Measurements from ENCODE around the gene TNNT3. TPM values are rescaled to one million over a fixed set of nuclear protein-coding genes. Genes with fewer than 3 reads are reported as not detected.

Gene TNNT3
- total RNA-seq, 2 donors from 2014 or later, result 0.72 TPM; not detected in 1

GRCh38 chr11:1987024-1987423 is 67.5 kb downstream of the TNNT3 start:
- no peaks in the 10 kb centered on the region for H3K4me1 ChIP-seq
- no peaks in the 10 kb centered on the region for H3K27me3 ChIP-seq
- H3K27ac ChIP-seq, result no peak overlapping the region
- DNase-seq, result no peak
- H3K4me3 ChIP-seq, result no peak overlapping the region
- no peaks in the 10 kb centered on the region for H3K36me3 ChIP-seq
- intact Hi-C loops (cut with DNase I), result no loop called here
- no peak overlapping the region for H3K9ac ChIP-seq (ENCODE audit: low read depth in 2 of 2, low read length in 2 of 2)
- no peaks in the 10 kb centered on the region for H3K9me3 ChIP-seq
- no peak for TF ChIP-seq CTCF (IDR thresholded peaks at IDR 0.05)

GRCh38 chr11:1988174-1988573 is 68.7 kb downstream of the TNNT3 start:
- no peak for DNase-seq
- Histone ChIP-seq H3K27ac (no peak overlapping the region), H3K4me3 (no peak overlapping the region), H3K9ac (ENCODE audit: low read depth in 2 of 2, low read length in 2 of 2) (no peak overlapping the region), H3K27me3 (no peaks in the 10 kb centered on the region), H3K36me3 (no peaks in the 10 kb centered on the region), H3K9me3 (no peaks in the 10 kb centered on the region), H3K4me1 (no peaks in the 10 kb centered on the region)
- intact Hi-C loops (cut with DNase I), result no loop called here
- no peak for TF ChIP-seq CTCF (IDR thresholded peaks at IDR 0.05)

Small RNA genes within 50 kb of the gene (microRNA-seq; reads per million reads assigned to microRNA genes)
- gene MIR7847, result not detected

Other genes with a start within 250 kb of the TNNT3 start
- gene KRTAP5-6, start 222.5 kb upstream of the TNNT3 start, total RNA-seq, result not detected
- gene IFITM10, start 169.1 kb upstream of the TNNT3 start, total RNA-seq, result 1 to 10 TPM in 1 of 2 donors, under 1 TPM in 1; 0.42 to 1.1 TPM
- 100 to 1,000 TPM; 633 to 887 TPM for gene CTSD, start 155.8 kb upstream of the TNNT3 start, total RNA-seq
- gene SYT8, start 84.7 kb upstream of the TNNT3 start, total RNA-seq, result 1 to 10 TPM; 1.7 to 3.5 TPM
- gene TNNI2, start 80.7 kb upstream of the TNNT3 start, total RNA-seq, result under 1 TPM in 1 of 2 donors, not detected in 1; 0.94 TPM
- 10 to 100 TPM; 18.9 to 23.0 TPM for gene LSP1, start 66.6 kb upstream of the TNNT3 start, total RNA-seq
- gene PRR33, start 27.8 kb upstream of the TNNT3 start, total RNA-seq, result not detected
- gene MRPL23, start 27.6 kb downstream of the TNNT3 start, total RNA-seq, result 100 to 1,000 TPM in 1 of 2 donors, 10 to 100 TPM in 1; 89.4 to 140 TPM
- gene H19, start 78.1 kb downstream of the TNNT3 start, total RNA-seq, result 10 to 100 TPM in 1 of 2 donors, 1 to 10 TPM in 1; 4.7 to 32.9 TPM
- gene IGF2, start 219.7 kb downstream of the TNNT3 start, total RNA-seq, result 1 to 10 TPM; 4.1 to 9.2 TPM
- gene INS, start 241.5 kb downstream of the TNNT3 start, total RNA-seq, result under 1 TPM in 1 of 2 donors, not detected in 1; 0.84 TPM